ENCODE results near the gene SEMA5A. TPM values are rescaled to one million over a fixed set of nuclear protein-coding genes. Genes with fewer than 3 reads are reported as not detected.

Gene SEMA5A
- polyA plus RNA-seq, 6 donors from 2014 or later = not detected

- H3K4me1 Mint-ChIP-seq = no peaks in the 10 kb centered on the region
- no peak overlapping the region for H3K4me3 Mint-ChIP-seq
- DNase-seq = no peak
- no peaks in the 10 kb centered on the region for H3K27me3 Mint-ChIP-seq
- ATAC-seq (ENCODE audit: low read depth in 2 of 2) = no peak
- H3K9me3 Mint-ChIP-seq = peaks cover 17 to 45% (median 21%) of the 10 kb centered on the region in 7 donors
- H3K36me3 Mint-ChIP-seq = peaks cover 0 to 9% of the 10 kb centered on the region in 2 donors
- no peak overlapping the region for H3K27ac Mint-ChIP-seq
These were observed 524.9 kb downstream of the SEMA5A start for GRCh38 chr5:9020996-9021395.

GRCh38 chr5:9015937-9016270 is 530.0 kb downstream of the SEMA5A start:
- Mint-ChIP-seq H3K27me3 (no peaks in the 10 kb centered on the region), H3K4me1 (no peaks in the 10 kb centered on the region), H3K27ac (no peak overlapping the region), H3K9me3 (peaks cover 0 to 4% (median 1%) of the 10 kb centered on the region in 7 donors), H3K4me3 (no peak overlapping the region), H3K36me3 (no peaks in the 10 kb centered on the region)
- DNase-seq = no peak
- no peak for ATAC-seq (ENCODE audit: low read depth in 2 of 2)

GRCh38 chr5:9015260-9015936 is 530.5 kb downstream of the SEMA5A start:
- no peak overlapping the region for H3K27ac Mint-ChIP-seq
- no peaks in the 10 kb centered on the region for H3K4me1 Mint-ChIP-seq
- no peaks in the 10 kb centered on the region for H3K36me3 Mint-ChIP-seq
- ATAC-seq (ENCODE audit: low read depth in 2 of 2) = no peak
- no peak overlapping the region for H3K4me3 Mint-ChIP-seq
- no peaks in the 10 kb centered on the region for H3K27me3 Mint-ChIP-seq
- H3K9me3 Mint-ChIP-seq = peaks cover 0 to 1% (median 0%) of the 10 kb centered on the region in 7 donors
- DNase-seq = no peak

GRCh38 chr5:9013147-9013546 is 532.7 kb downstream of the SEMA5A start:
- Mint-ChIP-seq H3K9me3 (peaks cover 0 to 11% (median 3%) of the 10 kb centered on the region in 7 donors), H3K27me3 (peaks cover 0 to 9% (median 0%) of the 10 kb centered on the region in 3 donors), H3K36me3 (peaks cover 0 to 10% of the 10 kb centered on the region in 2 donors), H3K4me3 (no peak overlapping the region), H3K4me1 (no peaks in the 10 kb centered on the region), H3K27ac (no peak overlapping the region)
- DNase-seq (no peak), ATAC-seq (ENCODE audit: low read depth in 2 of 2) (no peak)

- DNase-seq (no peak), ATAC-seq (ENCODE audit: low read depth in 2 of 2) (no peak)
- Mint-ChIP-seq H3K9me3 (peaks cover 0 to 20% (median 5%) of the 10 kb centered on the region in 7 donors), H3K4me3 (no peak overlapping the region), H3K4me1 (no peaks in the 10 kb centered on the region), H3K27me3 (peaks cover 0 to 16% (median 0%) of the 10 kb centered on the region in 3 donors), H3K36me3 (peaks cover 0 to 11% of the 10 kb centered on the region in 2 donors), H3K27ac (no peak overlapping the region)
These were observed 535.8 kb downstream of the SEMA5A start for GRCh38 chr5:9009931-9010651.

- H3K36me3 Mint-ChIP-seq = no peaks in the 10 kb centered on the region
- H3K4me1 Mint-ChIP-seq = no peaks in the 10 kb centered on the region
- H3K27ac Mint-ChIP-seq = no peak overlapping the region
- ATAC-seq (ENCODE audit: low read depth in 2 of 2) (no peak), DNase-seq (no peak)
- H3K4me3 Mint-ChIP-seq = no peak overlapping the region
- H3K9me3 Mint-ChIP-seq = peaks cover 0 to 8% (median 0%) of the 10 kb centered on the region in 7 donors
- no peaks in the 10 kb centered on the region for H3K27me3 Mint-ChIP-seq
These were observed 548.3 kb downstream of the SEMA5A start for GRCh38 chr5:8997542-8998070.

GRCh38 chr5:8993031-8993430 is 552.8 kb downstream of the SEMA5A start:
- Mint-ChIP-seq H3K4me3 (no peak overlapping the region), H3K9me3 (peaks cover 0 to 14% (median 0%) of the 10 kb centered on the region in 7 donors), H3K27me3 (no peaks in the 10 kb centered on the region), H3K27ac (no peak overlapping the region), H3K36me3 (no peaks in the 10 kb centered on the region), H3K4me1 (no peaks in the 10 kb centered on the region)
- DNase-seq (no peak), ATAC-seq (ENCODE audit: low read depth in 2 of 2) (no peak)

Other genes with a start within 250 kb of the SEMA5A start
- gene TAS2R1, start 84.3 kb upstream of the SEMA5A start, polyA plus RNA-seq (ENCODE audit: low read depth in 6 of 6) = not detected